Measurements from ENCODE around the gene EHMT2.
A peak's percentile ranks its signal among the peaks of the same experiment; 100 is the strongest.
"Not testable (repeated sequence)": the region's sequence is repeated elsewhere in the genome, so short reads cannot be mapped to it uniquely, and the experiment has no call there.

The EHMT2 gene

GRCh38 chr6:31915351-31915750 lies 17.9 kb upstream of the EHMT2 start:
- no peak for DNase-seq (ENCODE audit: low spot score)

GRCh38 chr6:31911826-31912585 lies 14.5 kb upstream of the EHMT2 start:
- no peak for DNase-seq (ENCODE audit: low spot score)

GRCh38 chr6:31909298-31909697 lies 11.8 kb upstream of the EHMT2 start:
- not testable (repeated sequence) for DNase-seq (ENCODE audit: low spot score)

- no peak for DNase-seq (ENCODE audit: low spot score)
These were observed 11.3 kb upstream of the EHMT2 start for GRCh38 chr6:31908791-31909190.

GRCh38 chr6:31908255-31908654 lies 10.8 kb upstream of the EHMT2 start:
- DNase-seq (ENCODE audit: low spot score): not testable (repeated sequence)

GRCh38 chr6:31907158-31907813 lies 9.8 kb upstream of the EHMT2 start:
- DNase-seq (ENCODE audit: low spot score): no peak

- DNase-seq (ENCODE audit: low spot score): not testable (repeated sequence)
These were observed 9.2 kb upstream of the EHMT2 start for GRCh38 chr6:31906727-31907126.

- no peak for DNase-seq (ENCODE audit: low spot score)
These were observed 8.6 kb upstream of the EHMT2 start for GRCh38 chr6:31906122-31906521.

GRCh38 chr6:31905041-31905440 lies 7.5 kb upstream of the EHMT2 start:
- DNase-seq (ENCODE audit: low spot score): no peak

GRCh38 chr6:31903957-31904356 lies 6.5 kb upstream of the EHMT2 start:
- no peak for DNase-seq (ENCODE audit: low spot score)

- DNase-seq (ENCODE audit: low spot score): peak; percentile 97
These were observed 4.6 kb upstream of the EHMT2 start, which contains the start of gene ZBTB12 for GRCh38 chr6:31901953-31902643. ZBTB12 (minus strand) TSS chr6:31902086; CDS start chr6:31901305, 781 bp downstream.

GRCh38 chr6:31901415-31901952 lies 4.0 kb upstream of the EHMT2 start:
- peak; percentile 64 for DNase-seq (ENCODE audit: low spot score)

GRCh38 chr6:31900917-31901414 lies 3.5 kb upstream of the EHMT2 start:
- DNase-seq (ENCODE audit: low spot score): no peak

- DNase-seq (ENCODE audit: low spot score): no peak
These were observed 2.6 kb upstream of the EHMT2 start for GRCh38 chr6:31899882-31900722.

- DNase-seq (ENCODE audit: low spot score): no peak
These were observed 1.7 kb upstream of the EHMT2 start for GRCh38 chr6:31899215-31899614.

GRCh38 chr6:31898383-31899011 lies 999 bp upstream of the EHMT2 start:
- peak; percentile 71 for DNase-seq (ENCODE audit: low spot score)

GRCh38 chr6:31896856-31897611 lies 464 bp downstream of the EHMT2 start:
- DNase-seq (ENCODE audit: low spot score): peak; percentile 25

GRCh38 chr6:31896493-31896855 lies 1.0 kb downstream of the EHMT2 start:
- DNase-seq (ENCODE audit: low spot score): no peak

GRCh38 chr6:31892821-31893220 lies 4.7 kb downstream of the EHMT2 start:
- no peak for DNase-seq (ENCODE audit: low spot score)

- no peak for DNase-seq (ENCODE audit: low spot score)
These were observed 8.0 kb downstream of the EHMT2 start for GRCh38 chr6:31889331-31889972.
